ENCODE measurements around the gene SNURF.
"Not testable (repeated sequence)": the region's sequence is repeated elsewhere in the genome, so short reads cannot be mapped to it uniquely, and the experiment has no call there.

SNURF gene

GRCh38 chr15:24954783-24955530, at the start of gene SNURF, which contains the start of gene SNRPN:
Gene SNURF (plus strand): TSS chr15:24954987. CDS start chr15:24955049, 62 bp downstream.
Gene SNRPN (plus strand): TSS chr15:24954987. CDS start chr15:24974454, 19,467 bp downstream.
- no peak for DNase-seq (ENCODE audit: low spot score)

GRCh38 chr15:24916305-24917009, 38.3 kb upstream of the SNURF start:
- DNase-seq (ENCODE audit: low spot score): no peak

GRCh38 chr15:24917431-24917830, 37.4 kb upstream of the SNURF start:
- no peak for DNase-seq (ENCODE audit: low spot score)

GRCh38 chr15:24919446-24919845, 35.3 kb upstream of the SNURF start:
- DNase-seq (ENCODE audit: low spot score): no peak

- DNase-seq (ENCODE audit: low spot score): not testable (repeated sequence)
Observed at GRCh38 chr15:24922781-24923180, 32.0 kb upstream of the SNURF start.

- DNase-seq (ENCODE audit: low spot score): no peak
Observed at GRCh38 chr15:24924153-24924552, 30.6 kb upstream of the SNURF start.

GRCh38 chr15:24924621-24925020, 30.2 kb upstream of the SNURF start:
- no peak for DNase-seq (ENCODE audit: low spot score)

- not testable (repeated sequence) for DNase-seq (ENCODE audit: low spot score)
Observed at GRCh38 chr15:24931874-24932732, 22.7 kb upstream of the SNURF start.

GRCh38 chr15:24933716-24934115, 21.1 kb upstream of the SNURF start:
- DNase-seq (ENCODE audit: low spot score): no peak

- not testable (repeated sequence) for DNase-seq (ENCODE audit: low spot score)
Observed at GRCh38 chr15:24938224-24938623, 16.6 kb upstream of the SNURF start.

- DNase-seq (ENCODE audit: low spot score): no peak
Observed at GRCh38 chr15:24940236-24940635, 14.6 kb upstream of the SNURF start.

GRCh38 chr15:24943361-24943760, 11.4 kb upstream of the SNURF start:
- no peak for DNase-seq (ENCODE audit: low spot score)

GRCh38 chr15:24944954-24945353, 9.8 kb upstream of the SNURF start:
- DNase-seq (ENCODE audit: low spot score): no peak

- no peak for DNase-seq (ENCODE audit: low spot score)
Observed at GRCh38 chr15:24945711-24946110, 9.1 kb upstream of the SNURF start.

- DNase-seq (ENCODE audit: low spot score): no peak
Observed at GRCh38 chr15:24948495-24948894, 6.3 kb upstream of the SNURF start.

- no peak for DNase-seq (ENCODE audit: low spot score)
Observed at GRCh38 chr15:24955531-24955921, 739 bp downstream of the SNURF start.

- DNase-seq (ENCODE audit: low spot score): no peak
Observed at GRCh38 chr15:24956111-24956838, 1.5 kb downstream of the SNURF start.

- no peak for DNase-seq (ENCODE audit: low spot score)
Observed at GRCh38 chr15:24957691-24958090, 2.9 kb downstream of the SNURF start.

GRCh38 chr15:24961967-24962366, 7.2 kb downstream of the SNURF start:
- DNase-seq (ENCODE audit: low spot score): no peak

- DNase-seq (ENCODE audit: low spot score): no peak
Observed at GRCh38 chr15:24962880-24963279, 8.1 kb downstream of the SNURF start.

GRCh38 chr15:24966364-24967103, 11.7 kb downstream of the SNURF start:
- no peak for DNase-seq (ENCODE audit: low spot score)

Measured in RKO (cell line).